HepG2 (cell line): ENCODE results near the gene PRR29.

Experiments
- ARNTL ChIP-seq: sonication (generic); formaldehyde crosslinking; IDR thresholded peaks from 2 replicates; pipeline ENCODE4 v1.4.0; 2020; ENCODE audit warnings: mild to moderate bottlenecking, missing genetic modification reagents
- ESRRA ChIP-seq: sonication (generic); formaldehyde crosslinking; IDR thresholded peaks from 2 replicates; pipeline ENCODE4 v1.5.1; 2020; ENCODE audit warnings: mild to moderate bottlenecking, low read depth, missing genetic modification reagents
- POLR2A ChIP-seq, 2 experiments: IDR thresholded peaks; 2 replicates each; pipeline ENCODE4 v1.6.1; 2011; ENCODE audit warnings: low read depth in 2 of 2, low read length in 2 of 2, mild to moderate bottlenecking in 1 of 2, moderate library complexity in 1 of 2; ENCODE audit not compliant: insufficient read depth in 1 of 2
- POLR2AphosphoS5 ChIP-seq: IDR thresholded peaks from 2 replicates; pipeline ENCODE4 v1.6.1; 2012; ENCODE audit warnings: low read depth, low read length
- SMARCC2 ChIP-seq: fragments of 450-650 bp; IDR thresholded peaks from 2 replicates; pipeline ENCODE4 v1.6.1; 2017; ENCODE audit warnings: antibody characterized with exemption, mild to moderate bottlenecking
- SRF ChIP-seq: IDR thresholded peaks from 2 replicates; pipeline ENCODE4 v1.6.1; 2011; ENCODE audit warnings: mild to moderate bottlenecking, low read depth, low read length, moderate library complexity
- TARDBP ChIP-seq: sonication (generic); formaldehyde crosslinking; IDR thresholded peaks from 2 replicates; pipeline ENCODE4 v1.8.0; 2022; ENCODE audit warnings: mild to moderate bottlenecking, missing genetic modification reagents
- TSC22D2 ChIP-seq: sonication (generic); formaldehyde crosslinking; IDR thresholded peaks from 2 replicates; pipeline ENCODE4 v1.5.1; 2020; ENCODE audit warnings: missing genetic modification reagents, mild to moderate bottlenecking, borderline replicate concordance
- ZSCAN12 ChIP-seq: sonication (generic); formaldehyde crosslinking; IDR thresholded peaks from 2 replicates; pipeline ENCODE4 v1.9.0; 2021; ENCODE audit warnings: mild to moderate bottlenecking, missing genetic modification reagents
- TF ChIP-seq, protein P1 (sequence below): sonication (generic); formaldehyde crosslinking; IDR thresholded peaks from 2 replicates; pipeline ENCODE4 v1.8.1; 2023; ENCODE audit warnings: mild to moderate bottlenecking, inconsistent platforms, moderate library complexity, missing genetic modification reagents, borderline replicate concordance
- TF ChIP-seq, protein P2 (sequence below): IDR thresholded peaks from 2 replicates; pipeline ENCODE4 v1.6.1; 2012; ENCODE audit warnings: low read depth, low read length, improper control_type of control experiment
- TF ChIP-seq, protein P3 (sequence below), 2 experiments: sonication (generic) in 1 of 2; formaldehyde crosslinking in 1 of 2; IDR thresholded peaks; 2 replicates each; pipeline versions ENCODE4 v1.4.0 to v1.6.1; 2018 to 2020; ENCODE audit warnings: missing genetic modification reagents in 2 of 2, borderline replicate concordance in 1 of 2, low read depth in 1 of 2, mild to moderate bottlenecking in 1 of 2, missing biosample characterization in 1 of 2

DNA sequence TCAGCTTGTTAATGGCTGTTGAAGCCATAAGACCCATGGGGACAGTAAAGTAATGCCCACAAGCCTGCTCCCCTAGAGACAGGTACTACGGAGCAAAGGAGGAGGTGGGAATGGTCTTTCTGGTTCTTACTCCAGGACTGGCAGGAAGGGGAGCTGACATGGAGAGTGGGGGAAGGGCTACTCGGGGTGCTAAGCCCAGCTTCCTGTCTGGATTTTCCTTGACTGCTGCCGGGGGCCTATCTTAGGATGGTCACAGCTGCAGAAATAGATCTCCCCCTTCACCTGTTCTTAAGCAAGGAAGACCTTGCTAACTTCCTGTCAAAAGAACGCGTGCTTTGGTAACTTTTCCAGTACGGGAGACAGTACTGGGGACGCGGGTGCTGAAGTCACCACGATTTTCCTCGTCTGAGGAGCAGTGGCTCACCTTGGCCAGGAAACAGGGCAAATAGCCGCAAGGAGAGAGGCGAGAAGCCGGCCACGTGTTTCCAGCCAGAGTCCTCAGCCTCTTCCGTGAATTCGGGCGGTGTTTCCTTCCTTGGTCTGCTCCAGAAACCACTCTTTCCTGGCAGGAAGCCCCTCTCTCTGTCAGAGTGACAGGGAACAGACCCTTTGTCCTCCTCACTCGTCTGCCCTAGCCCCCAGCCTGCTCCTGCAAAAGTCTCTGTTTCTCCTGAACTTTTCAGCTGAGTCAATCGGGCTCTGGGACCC is 656 bp upstream of the PRR29 start:
- TF ChIP-seq ARNTL (CRISPR knock-in tag) (no peak), ZSCAN12 (no peak), POLR2AphosphoS5 (no peak), TARDBP (CRISPR knock-in tag) (no peak), ESRRA (CRISPR knock-in tag) (no peak), POLR2A (IDR thresholded peaks at IDR 0.05; ENCODE audit: insufficient read depth in 1 of 2, low read depth in 2 of 2, low read length in 2 of 2) (no peak), SRF (no peak), TSC22D2 (no peak), SMARCC2 (no peak)
- TF ChIP-seq, protein P1, sequence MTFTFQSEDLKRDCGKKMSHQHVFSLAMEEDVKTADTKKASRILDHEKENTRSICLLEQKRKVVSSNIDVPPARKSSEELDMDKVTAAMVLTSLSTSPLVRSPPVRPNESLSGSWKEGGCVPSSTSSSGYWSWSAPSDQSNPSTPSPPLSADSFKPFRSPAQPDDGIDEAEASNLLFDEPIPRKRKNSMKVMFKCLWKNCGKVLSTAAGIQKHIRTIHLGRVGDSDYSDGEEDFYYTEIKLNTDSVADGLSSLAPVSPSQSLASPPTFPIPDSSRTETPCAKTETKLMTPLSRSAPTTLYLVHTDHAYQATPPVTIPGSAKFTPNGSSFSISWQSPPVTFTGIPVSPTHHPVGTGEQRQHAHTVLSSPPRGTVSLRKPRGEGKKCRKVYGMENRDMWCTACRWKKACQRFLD (CRISPR knock-in tag): no peak
- TF ChIP-seq, protein P2, sequence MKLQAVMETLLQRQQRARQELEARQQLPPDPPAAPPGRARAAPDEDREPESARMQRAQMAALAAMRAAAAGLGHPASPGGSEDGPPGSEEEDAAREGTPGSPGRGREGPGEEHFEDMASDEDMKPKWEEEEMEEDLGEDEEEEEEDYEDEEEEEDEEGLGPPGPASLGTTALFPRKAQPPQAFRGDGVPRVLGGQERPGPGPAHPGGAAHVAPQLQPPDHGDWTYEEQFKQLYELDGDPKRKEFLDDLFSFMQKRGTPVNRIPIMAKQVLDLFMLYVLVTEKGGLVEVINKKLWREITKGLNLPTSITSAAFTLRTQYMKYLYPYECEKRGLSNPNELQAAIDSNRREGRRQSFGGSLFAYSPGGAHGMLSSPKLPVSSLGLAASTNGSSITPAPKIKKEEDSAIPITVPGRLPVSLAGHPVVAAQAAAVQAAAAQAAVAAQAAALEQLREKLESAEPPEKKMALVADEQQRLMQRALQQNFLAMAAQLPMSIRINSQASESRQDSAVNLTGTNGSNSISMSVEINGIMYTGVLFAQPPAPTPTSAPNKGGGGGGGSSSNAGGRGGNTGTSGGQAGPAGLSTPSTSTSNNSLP: no peak
- TF ChIP-seq, protein P3, sequence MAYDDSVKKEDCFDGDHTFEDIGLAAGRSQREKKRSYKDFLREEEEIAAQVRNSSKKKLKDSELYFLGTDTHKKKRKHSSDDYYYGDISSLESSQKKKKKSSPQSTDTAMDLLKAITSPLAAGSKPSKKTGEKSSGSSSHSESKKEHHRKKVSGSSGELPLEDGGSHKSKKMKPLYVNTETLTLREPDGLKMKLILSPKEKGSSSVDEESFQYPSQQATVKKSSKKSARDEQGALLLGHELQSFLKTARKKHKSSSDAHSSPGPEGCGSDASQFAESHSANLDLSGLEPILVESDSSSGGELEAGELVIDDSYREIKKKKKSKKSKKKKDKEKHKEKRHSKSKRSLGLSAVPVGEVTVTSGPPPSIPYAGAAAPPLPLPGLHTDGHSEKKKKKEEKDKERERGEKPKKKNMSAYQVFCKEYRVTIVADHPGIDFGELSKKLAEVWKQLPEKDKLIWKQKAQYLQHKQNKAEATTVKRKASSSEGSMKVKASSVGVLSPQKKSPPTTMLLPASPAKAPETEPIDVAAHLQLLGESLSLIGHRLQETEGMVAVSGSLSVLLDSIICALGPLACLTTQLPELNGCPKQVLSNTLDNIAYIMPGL (CRISPR knock-in tag; IDR thresholded peaks at IDR 0.05; ENCODE audit: borderline replicate concordance in 1 of 2, low read depth in 1 of 2): no peak
